Suppressor macrophage treated with lipopolysaccharide for 1 hour (primary cell): ENCODE measurements around the gene RFPL2.
A peak's percentile ranks its signal among the peaks of the same experiment; 100 is the strongest.
"Not testable (repeated sequence)": the region's sequence is repeated elsewhere in the genome, so short reads cannot be mapped to it uniquely, and the experiment has no call there.

Experiments
- DNase-seq, 3 donors: peaks; one replicate each; pipeline ENCODE4 v3.0.0-alpha.2; 2020 to 2022

RFPL2 gene

GRCh38 chr22:32205974-32206773, 1.3 kb upstream of the RFPL2 start:
- DNase-seq: no peak

DNA sequence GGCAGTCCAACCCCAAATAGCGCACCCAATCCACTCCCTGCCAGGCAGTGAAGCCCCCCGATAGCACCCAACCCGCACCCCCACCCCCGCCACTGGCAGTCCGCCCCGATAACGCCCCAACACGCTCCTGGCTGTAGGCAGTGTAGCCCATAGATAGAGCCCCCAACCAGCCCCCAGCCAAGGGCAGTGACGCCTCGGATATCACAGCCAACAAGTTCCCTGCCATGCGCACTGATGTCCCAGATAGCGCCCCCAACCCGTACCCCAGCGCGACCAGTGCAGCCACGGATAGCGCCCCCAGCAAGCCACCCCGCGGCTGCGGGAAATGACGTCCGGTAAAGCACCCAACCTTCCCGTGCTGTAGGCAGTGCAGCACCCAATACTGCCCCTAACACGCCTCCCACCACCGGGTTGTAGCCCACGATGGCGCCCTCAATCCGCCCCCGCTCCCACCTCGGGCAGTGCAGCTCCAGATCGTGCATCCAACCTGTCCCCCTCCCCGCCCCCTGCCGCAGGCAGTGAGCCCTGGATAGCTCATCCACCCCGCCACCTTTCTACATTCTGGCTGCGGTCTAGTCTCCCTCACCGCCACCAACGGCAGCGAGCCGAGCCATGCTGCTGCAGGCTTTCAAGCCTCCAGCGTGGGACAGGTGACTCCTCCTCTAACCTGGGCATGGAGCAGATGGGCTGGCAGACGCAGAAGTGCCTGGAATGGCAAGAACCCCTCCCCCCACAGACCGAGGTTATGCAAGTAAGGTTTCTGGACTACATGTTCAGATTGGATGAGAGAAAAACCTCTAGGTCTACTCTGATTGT, 625 bp downstream of the RFPL2 start:
- no peak for DNase-seq

GRCh38 chr22:32203181-32204039, 1.5 kb downstream of the RFPL2 start:
- no peak for DNase-seq

DNA sequence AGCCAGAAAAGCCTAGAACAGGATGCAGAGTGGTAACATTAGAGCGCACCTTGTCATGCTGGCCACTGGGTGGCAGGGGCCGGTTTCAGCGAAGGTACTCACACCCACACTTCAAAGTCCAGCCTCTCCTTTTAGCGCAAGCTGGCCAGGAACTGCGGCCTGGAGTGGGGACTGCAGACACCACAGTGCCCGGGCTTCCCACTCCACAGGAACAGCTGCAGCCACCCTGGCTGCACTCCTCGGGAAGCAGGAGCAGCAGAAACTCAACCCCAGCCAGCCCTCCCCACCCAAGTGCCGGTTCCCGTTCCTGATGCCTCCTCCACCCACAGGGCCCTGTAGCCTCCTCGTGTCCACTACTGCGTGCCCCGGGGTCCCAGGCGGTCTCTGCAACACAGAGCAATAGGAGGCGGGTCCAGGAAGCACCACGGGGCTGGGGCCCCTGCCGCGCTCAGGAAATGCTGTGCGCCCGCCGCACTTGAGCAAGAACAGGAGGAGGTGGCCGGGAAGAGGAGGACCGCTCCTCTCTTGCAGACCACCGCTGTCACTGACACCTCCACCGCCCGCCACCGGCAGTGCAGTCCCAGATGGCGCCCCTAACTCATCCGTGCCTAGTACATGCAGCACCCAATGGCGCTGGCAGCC, 2.2 kb downstream of the RFPL2 start:
- peak; percentile 63 to 68 (median 67) for DNase-seq

DNA sequence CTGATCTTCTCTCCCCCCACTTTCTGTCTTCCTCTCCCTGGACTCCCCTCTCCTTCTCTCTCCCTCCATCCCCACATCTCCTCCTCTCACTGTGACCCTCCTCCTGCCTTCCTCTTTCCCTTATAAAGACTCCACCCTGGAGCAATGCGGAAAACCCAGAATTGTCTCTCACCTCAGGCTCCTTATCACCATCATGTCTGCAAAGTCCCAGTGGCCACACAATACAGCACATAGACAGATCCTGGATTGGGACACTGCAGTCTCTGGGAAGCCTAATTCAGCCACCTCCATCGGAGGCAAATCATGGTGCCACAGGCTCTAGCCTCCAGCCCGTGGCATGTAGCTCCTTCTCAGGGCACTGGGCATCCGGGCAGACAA, 2.7 kb downstream of the RFPL2 start:
- no peak for DNase-seq

GRCh38 chr22:32200752-32201151, 4.1 kb downstream of the RFPL2 start:
- no peak for DNase-seq

DNA sequence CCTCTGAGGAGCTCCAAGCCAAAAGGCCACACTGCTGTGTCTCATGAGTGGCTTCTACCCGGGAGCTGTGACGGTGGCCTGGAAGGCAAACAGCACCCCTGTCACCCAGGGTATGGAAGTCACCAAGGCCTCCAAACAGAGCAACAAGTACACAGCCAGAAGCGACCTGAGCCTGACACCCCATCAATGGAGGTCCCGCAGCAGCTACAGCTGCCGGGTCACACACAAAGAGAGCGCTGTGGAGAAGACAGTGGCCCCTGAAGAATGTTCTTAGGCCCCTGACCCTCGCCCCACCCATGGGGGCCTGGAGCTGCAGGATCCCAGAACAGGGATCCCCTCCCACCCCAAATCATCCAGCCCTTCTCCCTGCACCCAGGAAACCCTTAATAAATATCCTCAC, 4.9 kb downstream of the RFPL2 start:
- no peak for DNase-seq

GRCh38 chr22:32199341-32199740, 5.5 kb downstream of the RFPL2 start:
- DNase-seq: no peak

DNA sequence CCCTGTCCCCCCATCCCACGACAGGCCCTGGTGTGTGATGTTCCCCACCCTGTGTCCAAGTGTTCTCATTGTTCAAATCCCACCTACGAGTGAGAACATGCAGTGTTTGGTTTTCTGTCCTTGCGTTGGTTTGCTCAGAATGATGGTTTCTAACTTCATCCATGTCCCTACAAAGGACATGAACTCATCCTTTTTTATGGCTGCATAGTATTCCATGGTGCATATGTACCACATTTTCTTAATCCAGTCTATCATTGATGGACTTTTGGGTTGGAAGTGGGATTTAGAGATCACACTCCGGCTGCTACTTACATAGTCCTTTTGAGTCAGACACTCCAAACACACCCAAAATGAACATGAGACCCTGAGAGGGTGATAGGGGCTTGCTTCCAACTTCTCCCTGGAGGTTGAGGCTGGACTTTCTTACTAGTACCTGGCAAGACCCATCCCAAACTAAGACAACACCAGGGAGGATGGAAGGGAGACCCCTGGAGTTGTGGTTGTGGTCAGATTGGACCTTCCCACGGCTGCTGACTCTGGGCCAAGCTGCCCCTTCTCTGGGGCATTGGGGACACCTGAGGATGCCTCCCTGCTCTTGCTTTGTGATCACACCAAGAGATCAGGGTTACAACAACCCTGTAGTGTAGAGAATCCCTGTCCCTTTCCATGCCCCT, 7.2 kb downstream of the RFPL2 start:
- not testable (repeated sequence) for DNase-seq

GRCh38 chr22:32195900-32196299, 9.0 kb downstream of the RFPL2 start:
- DNase-seq: not testable (repeated sequence)

DNA sequence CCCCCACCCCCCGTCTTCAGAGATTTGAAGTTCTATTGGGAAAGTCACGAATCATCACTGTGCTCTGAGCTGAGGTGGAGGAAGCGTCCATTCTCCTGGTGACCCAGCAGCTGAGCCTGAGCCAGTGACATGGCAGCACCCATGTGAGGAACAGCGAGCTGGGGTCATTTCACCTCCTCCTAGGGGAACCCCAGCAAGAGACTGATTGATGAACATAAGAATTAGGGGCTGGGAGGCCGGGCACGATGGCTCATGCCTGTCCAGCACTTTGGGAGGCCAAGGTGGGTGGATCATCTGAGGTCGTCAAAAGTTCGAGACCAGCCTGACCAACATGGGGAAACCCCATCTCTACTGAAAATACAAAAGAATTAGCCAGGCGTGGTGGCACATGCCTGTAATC, 11.5 kb downstream of the RFPL2 start:
- not testable (repeated sequence) for DNase-seq

GRCh38 chr22:32191021-32191420, 13.9 kb downstream of the RFPL2 start:
- not testable (repeated sequence) for DNase-seq

DNA sequence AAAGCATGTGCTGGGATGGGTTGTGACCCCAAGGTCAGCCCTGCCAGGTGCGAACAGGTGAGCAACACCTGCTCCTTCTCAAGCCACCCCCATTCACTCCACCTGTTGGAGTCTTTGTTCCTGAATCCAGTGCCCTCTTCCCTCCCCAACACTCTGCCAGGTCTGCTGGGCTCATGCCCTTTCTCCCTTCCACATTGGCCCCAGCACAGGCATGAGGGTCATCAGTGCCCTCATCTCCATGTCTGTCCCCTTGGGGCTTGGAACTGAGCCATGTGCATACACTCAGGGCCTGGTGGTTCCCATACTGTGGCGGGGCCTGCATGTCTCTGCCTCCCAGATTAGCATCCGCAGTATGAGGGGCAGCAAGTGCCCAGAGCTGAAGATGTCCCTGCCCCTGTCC, 19.1 kb downstream of the RFPL2 start:
- no peak for DNase-seq

DNA sequence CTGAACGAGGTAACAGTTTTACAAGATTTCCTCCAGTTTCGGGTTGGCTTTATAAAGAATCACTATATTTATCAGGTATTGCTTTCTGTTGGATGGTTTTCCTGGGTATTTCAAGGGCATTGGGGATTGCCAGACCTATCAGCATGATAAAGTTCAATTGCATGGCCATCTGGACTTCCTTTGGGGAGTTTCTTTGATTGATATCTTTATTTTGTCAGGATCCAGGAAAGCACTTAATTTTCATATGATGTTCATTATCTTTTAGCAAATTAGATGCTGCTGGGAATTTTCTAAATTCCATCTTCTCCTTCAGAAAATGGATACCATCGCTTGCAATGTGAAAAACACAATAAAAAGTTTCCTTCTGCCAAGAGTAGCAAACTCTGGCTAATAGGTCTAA, 21.2 kb downstream of the RFPL2 start:
- no peak for DNase-seq

DNA sequence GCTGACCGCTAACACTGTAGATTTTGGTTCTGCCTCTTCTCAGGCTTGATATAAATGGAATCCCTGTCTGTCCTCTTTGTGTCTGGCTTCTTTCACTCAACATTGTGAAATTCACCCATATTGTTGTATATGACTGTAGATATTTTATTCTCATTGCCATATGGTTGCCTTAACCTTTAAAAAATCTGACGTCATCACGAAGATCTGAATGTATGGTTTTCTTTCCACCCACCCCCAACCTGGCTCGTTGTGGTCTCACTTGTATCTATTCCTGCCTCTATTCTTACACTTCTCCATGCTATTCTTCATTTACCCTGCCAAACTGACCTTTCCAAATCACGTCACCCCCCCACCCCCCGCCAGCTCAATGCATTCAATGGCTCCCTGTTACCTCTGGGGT, 23.8 kb downstream of the RFPL2 start:
- DNase-seq: no peak

- peak in 1 of 3 donors; percentile 7 for DNase-seq
These were observed 27.6 kb downstream of the RFPL2 start for GRCh38 chr22:32177221-32177765.

GRCh38 chr22:32175683-32176644, 28.9 kb downstream of the RFPL2 start:
- DNase-seq: peak in 1 of 3 donors; percentile 25

- DNase-seq: no peak
These were observed 29.8 kb downstream of the RFPL2 start for GRCh38 chr22:32175115-32175514.

DNA sequence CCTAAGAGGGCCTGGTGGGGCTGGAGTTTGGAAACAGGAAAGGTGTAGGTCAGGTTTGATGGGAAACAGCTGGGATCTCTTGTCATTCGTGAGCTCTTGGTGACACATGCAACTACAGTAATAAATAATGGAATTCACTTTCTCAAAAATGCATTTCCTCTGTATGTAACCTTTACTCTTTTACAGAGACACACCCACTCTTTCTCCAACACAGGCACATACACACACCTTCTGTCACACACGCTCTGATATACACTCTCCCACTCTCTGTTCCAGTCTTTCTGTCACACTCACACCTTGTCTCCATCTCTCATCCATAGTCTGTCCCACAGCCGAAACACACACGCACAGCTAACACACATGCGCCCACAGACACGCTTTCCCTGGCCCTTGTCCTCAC, 39.2 kb downstream of the RFPL2 start:
- no peak for DNase-seq

GRCh38 chr22:32164075-32164860, 40.6 kb downstream of the RFPL2 start:
- DNase-seq: peak; percentile 78 to 84 (median 84)
